Uterus (tissue), 4 donors: ENCODE data around the gene IL36RN. TPM values are rescaled to one million over a fixed set of nuclear protein-coding genes. Genes with fewer than 3 reads are reported as not detected.

Source experiments
- DNase-seq, 2 donors: peaks; one replicate each; pipeline ENCODE4 v3.0.0-alpha.2; 2019 to 2020
- H3K27ac ChIP-seq, 2 donors: fragments of 200-600 bp; sonication (generic); 1 replicate in 1 of 2; 2 replicates in 1 of 2; pipeline ENCODE4 v1.5.1; 2016 to 2018
- H3K27me3 ChIP-seq, 2 donors: fragments of 200-600 bp; sonication (generic); one replicate each; pipeline ENCODE4 v1.5.1; 2018 to 2019; ENCODE audit warnings: control low read depth in 1 of 2
- H3K36me3 ChIP-seq, 2 donors: fragments of 200-600 bp; sonication (generic); one replicate each; pipeline ENCODE4 v1.5.1; 2019; ENCODE audit warnings: control low read depth in 1 of 2
- H3K4me1 ChIP-seq, 2 donors: fragments of 200-600 bp; sonication (generic); one replicate each; pipeline ENCODE4 v1.5.1; 2018 to 2019; ENCODE audit warnings: control low read depth in 1 of 2
- H3K4me3 ChIP-seq, 2 donors: fragments of 200-600 bp; sonication (generic); 1 replicate in 1 of 2; 2 replicates in 1 of 2; pipeline ENCODE4 v1.5.1; 2018 to 2019; ENCODE audit warnings: mild to moderate bottlenecking in 1 of 2
- H3K9me3 ChIP-seq, 2 donors: fragments of 200-600 bp; sonication (generic); one replicate each; pipeline ENCODE4 v1.5.1; 2019; ENCODE audit warnings: control low read depth in 1 of 2
- CTCF ChIP-seq, 4 experiments: fragments of 200-600 bp in 2 of 4; fragments of 450-650 bp in 2 of 4; sonication (generic) in 2 of 4; IDR thresholded peaks; one replicate each; pipeline ENCODE4 v1.5.1; 2016 to 2019; ENCODE audit warnings: antibody characterized with exemption in 4 of 4, mild to moderate bottlenecking in 2 of 4, moderate library complexity in 1 of 4
- POLR2A ChIP-seq, 2 donors: fragments of 450-650 bp; IDR thresholded peaks; one replicate each; pipeline ENCODE4 v1.6.1; 2016; ENCODE audit warnings: antibody characterized with exemption in 2 of 2, mild to moderate bottlenecking in 1 of 2, moderate library complexity in 1 of 2
- intact Hi-C: fragments of 100-400 bp; cut with DNase I; formaldehyde crosslinking; loops from one replicate; pipeline ENCODE4 v1.15.1; 2023; ENCODE audit warnings: low total_unique reads
- total RNA-seq, 4 donors: library from RNA; depleted of rRNA in 3 of 4; stranded (reverse); fragments of >200 nt in 3 of 4; gene quantifications; one replicate each; pipeline versions ENCODE4 v1.1.0 to v1.2.4, GENCODE V29; 2014 to 2023
- donor health status: DM: yes; HTN: yes; CAD: no.

IL36RN gene
- total RNA-seq, 4 donors from 2014 or later: not detected

GRCh38 chr2:113064898-113065297 is 5.9 kb downstream of the IL36RN start:
- Histone ChIP-seq H3K9me3 (no peaks in the 10 kb centered on the region), H3K36me3 (no peaks in the 10 kb centered on the region), H3K4me1 (no peaks in the 10 kb centered on the region), H3K27me3 (no peaks in the 10 kb centered on the region), H3K4me3 (no peak overlapping the region), H3K27ac (no peak overlapping the region)
- no peak for TF ChIP-seq CTCF (IDR thresholded peaks at IDR 0.05)
- intact Hi-C loops: no loop called here
- DNase-seq: no peak

- no peak for DNase-seq
- intact Hi-C loops: no loop called here
Observed at GRCh38 chr2:113067681-113068080, 8.7 kb downstream of the IL36RN start, which contains the start of gene IL1F10. IL1F10 (plus strand) TSS chr2:113067970; CDS start chr2:113072739, 4,769 bp downstream.

GRCh38 chr2:113068249-113068648 is 9.3 kb downstream of the IL36RN start:
- no peak for TF ChIP-seq POLR2A (IDR thresholded peaks at IDR 0.05)
- TF ChIP-seq CTCF (IDR thresholded peaks at IDR 0.05): no peak
- intact Hi-C loops: no loop called here
- no peak for DNase-seq
- no peaks in the 10 kb centered on the region for H3K4me1 ChIP-seq
- H3K9me3 ChIP-seq: no peaks in the 10 kb centered on the region
- no peaks in the 10 kb centered on the region for H3K36me3 ChIP-seq
- H3K27ac ChIP-seq: no peak overlapping the region
- no peak overlapping the region for H3K4me3 ChIP-seq
- no peaks in the 10 kb centered on the region for H3K27me3 ChIP-seq

More at GRCh38 chr2:113067681-113068080, 8.7 kb downstream of the IL36RN start, which contains the start of gene IL1F10:
- TF ChIP-seq CTCF (IDR thresholded peaks at IDR 0.05) (no peak), POLR2A (IDR thresholded peaks at IDR 0.05) (no peak)
- Histone ChIP-seq H3K9me3 (no peaks in the 10 kb centered on the region), H3K4me3 (no peak within 1 kb of the TSS), H3K4me1 (no peaks in the 10 kb centered on the region), H3K27ac (no peak within 1 kb of the TSS), H3K27me3 (no peaks in the 10 kb centered on the region), H3K36me3 (no peaks in the 10 kb centered on the region)

GRCh38 chr2:113068706-113069485 is 9.9 kb downstream of the IL36RN start:
- Histone ChIP-seq H3K4me1 (no peaks in the 10 kb centered on the region), H3K4me3 (no peak overlapping the region), H3K36me3 (no peaks in the 10 kb centered on the region), H3K27ac (no peak overlapping the region), H3K27me3 (no peaks in the 10 kb centered on the region), H3K9me3 (no peaks in the 10 kb centered on the region)
- intact Hi-C loops: no loop called here
- TF ChIP-seq POLR2A (IDR thresholded peaks at IDR 0.05) (no peak), CTCF (IDR thresholded peaks at IDR 0.05) (no peak)
- DNase-seq: no peak
